Smooth muscle cell (in vitro differentiated cells): ENCODE measurements around the gene MAPRE2. TPM values are rescaled to one million over a fixed set of nuclear protein-coding genes. Genes with fewer than 3 reads are reported as not detected.

Source experiments
- DNase-seq: peaks from one replicate; lab custom pipeline; 2025; ENCODE audit not compliant: unreplicated experiment; lab: John Stamatoyannopoulos, UW
- H2AFZ ChIP-seq: fragments of 200-600 bp; sonication (generic); 2 replicates; pipeline ENCODE4 v1.6.0; 2016; ENCODE audit warnings: antibody characterized with exemption, low read depth, mild to moderate bottlenecking
- H3F3A ChIP-seq: fragments of 200-600 bp; sonication (generic); 2 replicates; pipeline ENCODE4 v1.6.0; 2017; ENCODE audit warnings: antibody characterized with exemption, low read depth
- H3K27ac ChIP-seq: fragments of 200-600 bp; sonication (generic); 2 replicates; pipeline ENCODE4 v1.5.1; 2016; ENCODE audit warnings: low read depth, mild to moderate bottlenecking
- H3K27me3 ChIP-seq: fragments of 200-600 bp; sonication (generic); 2 replicates; pipeline ENCODE4 v1.6.1; 2016; ENCODE audit warnings: low read depth, mild to moderate bottlenecking
- H3K36me3 ChIP-seq: fragments of 200-600 bp; sonication (generic); 2 replicates; pipeline ENCODE4 v1.5.1; 2016; ENCODE audit warnings: low read depth
- H3K4me1 ChIP-seq: fragments of 200-600 bp; sonication (generic); 2 replicates; pipeline ENCODE4 v1.5.1; 2016; ENCODE audit warnings: low read depth
- H3K4me2 ChIP-seq: fragments of 200-600 bp; sonication (generic); 2 replicates; pipeline ENCODE4 v1.6.0; 2016; ENCODE audit warnings: mild to moderate bottlenecking
- H3K4me3 ChIP-seq: fragments of 200-600 bp; sonication (generic); 2 replicates; pipeline ENCODE4 v1.5.1; 2016; ENCODE audit warnings: mild to moderate bottlenecking
- H3K79me2 ChIP-seq: fragments of 200-600 bp; sonication (generic); 2 replicates; pipeline ENCODE4 v1.6.0; 2016; ENCODE audit warnings: low read depth, mild to moderate bottlenecking
- H3K9ac ChIP-seq: fragments of 200-600 bp; sonication (generic); 2 replicates; pipeline ENCODE4 v1.6.0; 2016; ENCODE audit warnings: low read depth
- H3K9me3 ChIP-seq: fragments of 200-600 bp; sonication (generic); replicated peaks from 2 replicates; pipeline ENCODE4 v1.5.1; 2016; ENCODE audit warnings: low read depth
- H4K20me1 ChIP-seq: fragments of 200-600 bp; sonication (generic); 2 replicates; pipeline ENCODE4 v1.6.0; 2016; ENCODE audit warnings: low read depth
- WGBS: methylation state at CpG from one replicate; pipeline ENCODE4 v1.1.7; 2016; ENCODE audit warnings: low lambda C conversion rate; 5-methylcytosine and 5-hydroxymethylcytosine counted together
- polyA plus RNA-seq: library from polyadenylated mRNA; unstranded; fragments of >200 nt; fragmentation: Nextera tagmentation; extraction: Ambion mirVana; gene quantifications from 2 replicates; pipeline ENCODE4 v1.2.1, GENCODE V29; 2016
- total RNA-seq: library from RNA; depleted of rRNA; stranded (reverse); fragments of >200 nt; gene quantifications from 2 replicates; pipeline ENCODE4 v1.2.3, GENCODE V29; 2014
- TF ChIP-seq, protein P1 (sequence below): fragments of 200-600 bp; sonication (generic); IDR thresholded peaks from 2 replicates; pipeline ENCODE4 v1.5.1; 2017; ENCODE audit warnings: borderline replicate concordance, mild to moderate bottlenecking, antibody characterized with exemption; ENCODE audit not compliant: insufficient read depth, poor library complexity, severe bottlenecking

Gene MAPRE2
- total and polyA plus RNA-seq, 2 experiments from 2014 or later: 11.2 to 21.8 TPM

DNA sequence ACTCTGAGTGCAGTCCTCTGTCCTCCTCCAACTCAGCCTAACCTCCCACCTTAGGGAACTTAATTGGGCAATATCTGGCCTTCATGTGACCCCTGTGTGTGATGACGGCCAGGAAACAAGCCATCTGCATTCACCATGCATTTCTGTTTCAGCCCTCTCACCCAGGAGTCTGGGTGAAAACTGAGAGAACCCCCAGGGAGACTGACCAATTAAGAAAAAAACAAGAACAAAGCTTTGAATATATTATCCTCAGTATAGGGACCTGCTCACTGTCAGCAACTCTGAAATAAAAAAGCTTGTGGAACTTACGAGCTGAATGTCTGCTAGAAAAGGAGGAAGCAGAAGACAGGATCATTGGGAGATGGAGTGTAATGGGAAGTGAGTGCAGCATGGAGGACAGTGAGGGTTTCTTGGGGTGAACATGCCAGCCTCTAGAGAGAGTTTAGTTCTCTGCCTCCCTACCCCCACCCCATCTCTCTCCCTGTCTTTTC lies 9.5 kb downstream of the MAPRE2 start:
- no peaks in the 10 kb centered on the region for H3K27me3 ChIP-seq
- DNase-seq: no peak
- no peaks in the 10 kb centered on the region for H4K20me1 ChIP-seq
- no peaks in the 10 kb centered on the region for H3K36me3 ChIP-seq
- 75% methylated on average over 2 of the region's 2 CpGs for WGBS
- H3K9me3 ChIP-seq: no peaks in the 10 kb centered on the region
- H3K79me2 ChIP-seq: peaks cover 2% of the 10 kb centered on the region
- H3K27ac ChIP-seq: no peak overlapping the region
- TF ChIP-seq, protein P1, sequence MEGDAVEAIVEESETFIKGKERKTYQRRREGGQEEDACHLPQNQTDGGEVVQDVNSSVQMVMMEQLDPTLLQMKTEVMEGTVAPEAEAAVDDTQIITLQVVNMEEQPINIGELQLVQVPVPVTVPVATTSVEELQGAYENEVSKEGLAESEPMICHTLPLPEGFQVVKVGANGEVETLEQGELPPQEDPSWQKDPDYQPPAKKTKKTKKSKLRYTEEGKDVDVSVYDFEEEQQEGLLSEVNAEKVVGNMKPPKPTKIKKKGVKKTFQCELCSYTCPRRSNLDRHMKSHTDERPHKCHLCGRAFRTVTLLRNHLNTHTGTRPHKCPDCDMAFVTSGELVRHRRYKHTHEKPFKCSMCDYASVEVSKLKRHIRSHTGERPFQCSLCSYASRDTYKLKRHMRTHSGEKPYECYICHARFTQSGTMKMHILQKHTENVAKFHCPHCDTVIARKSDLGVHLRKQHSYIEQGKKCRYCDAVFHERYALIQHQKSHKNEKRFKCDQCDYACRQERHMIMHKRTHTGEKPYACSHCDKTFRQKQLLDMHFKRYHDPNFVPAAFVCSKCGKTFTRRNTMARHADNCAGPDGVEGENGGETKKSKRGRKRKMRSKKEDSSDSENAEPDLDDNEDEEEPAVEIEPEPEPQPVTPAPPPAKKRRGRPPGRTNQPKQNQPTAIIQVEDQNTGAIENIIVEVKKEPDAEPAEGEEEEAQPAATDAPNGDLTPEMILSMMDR: no peak
- no peak overlapping the region for H3K4me3 ChIP-seq
- no peak overlapping the region for H3K4me2 ChIP-seq
- no peak overlapping the region for H3K9ac ChIP-seq
- H3K4me1 ChIP-seq: peaks cover 6% of the 10 kb centered on the region
- no peak overlapping the region for H2AFZ ChIP-seq
- no peaks in the 10 kb centered on the region for H3F3A ChIP-seq

DNA sequence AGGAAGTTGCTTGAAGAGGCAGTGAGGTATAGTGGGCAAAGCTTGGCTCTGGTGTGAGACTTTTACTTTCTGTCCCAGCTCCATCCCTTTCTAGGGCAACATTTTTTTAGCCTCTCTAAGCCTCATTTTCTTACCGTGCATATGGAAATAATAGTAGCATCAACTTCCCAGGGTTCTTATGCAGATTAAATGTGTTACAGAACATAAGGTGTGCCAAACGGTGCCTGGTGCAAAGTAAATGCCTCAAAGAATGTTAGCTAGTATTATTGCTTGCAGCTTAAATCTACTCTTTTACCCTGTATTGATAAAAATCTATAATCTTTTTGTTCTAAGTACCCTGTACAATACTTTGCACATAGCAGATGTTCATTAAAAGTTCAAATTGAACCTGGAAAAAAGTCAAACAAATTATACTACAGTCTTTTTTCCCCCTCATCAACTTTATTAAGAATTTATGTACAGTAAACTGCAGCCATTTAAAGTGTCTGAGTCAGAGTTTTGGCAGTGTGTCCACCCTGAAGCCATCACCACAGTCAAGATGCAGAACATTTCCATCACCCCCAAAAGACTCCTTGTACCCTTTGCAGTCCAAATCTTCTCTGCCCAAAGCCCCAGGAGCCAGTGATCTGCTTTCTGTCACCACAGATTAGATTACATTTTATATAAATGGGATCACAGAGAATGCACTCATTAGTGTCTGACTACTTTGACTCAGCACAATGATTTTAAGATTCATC lies 10.6 kb downstream of the MAPRE2 start:
- DNase-seq: no peak
- TF ChIP-seq, protein P1: no peak
- Histone ChIP-seq H3K36me3 (no peaks in the 10 kb centered on the region), H3K4me1 (peaks cover 6% of the 10 kb centered on the region), H2AFZ (no peak overlapping the region), H3K9me3 (no peaks in the 10 kb centered on the region), H3F3A (no peaks in the 10 kb centered on the region), H4K20me1 (no peaks in the 10 kb centered on the region), H3K27ac (no peak overlapping the region), H3K4me3 (no peak overlapping the region), H3K79me2 (peaks cover 2% of the 10 kb centered on the region), H3K9ac (no peak overlapping the region), H3K27me3 (no peaks in the 10 kb centered on the region), H3K4me2 (no peak overlapping the region)
- 95% methylated on average over 2 of the region's 2 CpGs for WGBS

DNA sequence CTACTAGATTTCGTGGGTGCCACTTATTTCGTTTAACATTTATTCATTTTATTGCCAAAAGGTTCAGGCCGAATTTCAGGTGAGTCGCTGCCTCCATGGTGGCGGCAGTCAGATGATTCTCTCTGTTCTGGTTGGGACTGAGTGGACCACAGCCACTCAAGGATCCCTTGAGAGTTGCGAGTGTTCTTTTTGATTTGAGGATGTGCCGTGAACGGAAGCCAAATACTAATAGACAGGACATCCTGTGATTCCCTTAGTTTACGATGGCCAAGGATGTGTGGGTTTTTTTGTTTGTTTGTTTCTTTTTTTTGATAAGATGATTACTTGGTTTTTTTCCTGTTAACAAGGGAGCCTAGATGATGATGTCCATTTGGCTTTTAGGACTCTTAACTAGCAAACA lies 13.2 kb downstream of the MAPRE2 start:
- no peak for DNase-seq
- TF ChIP-seq, protein P1: no peak
- H3K79me2 ChIP-seq: peaks cover 2% of the 10 kb centered on the region
- no peaks in the 10 kb centered on the region for H4K20me1 ChIP-seq
- no peak overlapping the region for H3K9ac ChIP-seq
- no peaks in the 10 kb centered on the region for H3K9me3 ChIP-seq
- peaks cover 9% of the 10 kb centered on the region for H3K4me1 ChIP-seq
- H2AFZ ChIP-seq: no peak overlapping the region
- no peak overlapping the region for H3K4me3 ChIP-seq
- H3K27ac ChIP-seq: no peak overlapping the region
- WGBS: 86% methylated on average over 9 of the region's 9 CpGs
- no peaks in the 10 kb centered on the region for H3K36me3 ChIP-seq
- H3K4me2 ChIP-seq: no peak overlapping the region
- H3F3A ChIP-seq: no peaks in the 10 kb centered on the region
- H3K27me3 ChIP-seq: no peaks in the 10 kb centered on the region

DNA sequence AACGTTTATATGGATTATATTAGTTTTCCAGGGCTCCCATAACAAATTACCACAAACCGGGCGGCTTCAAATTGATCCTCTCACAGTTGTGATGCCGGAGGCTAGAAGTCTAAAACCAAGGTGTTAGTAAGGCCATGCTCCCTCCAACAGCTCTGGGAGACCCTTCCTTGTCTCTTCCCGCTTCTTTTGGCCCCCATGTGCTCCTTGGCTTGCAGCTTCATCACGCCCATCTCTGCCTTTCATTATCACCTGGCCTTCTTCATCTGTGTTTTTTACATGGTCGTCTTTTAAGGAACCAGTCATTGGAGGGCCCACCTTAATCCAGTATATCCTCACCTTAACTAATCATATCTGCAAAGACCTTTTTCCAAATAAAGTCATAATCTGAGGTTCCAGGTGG lies 13.9 kb downstream of the MAPRE2 start:
- no peak overlapping the region for H2AFZ ChIP-seq
- H3K36me3 ChIP-seq: no peaks in the 10 kb centered on the region
- H3K4me3 ChIP-seq: no peak overlapping the region
- H3K4me1 ChIP-seq: peaks cover 9% of the 10 kb centered on the region
- peaks cover 2% of the 10 kb centered on the region for H3K79me2 ChIP-seq
- no peaks in the 10 kb centered on the region for H3K27me3 ChIP-seq
- H3K9me3 ChIP-seq: no peaks in the 10 kb centered on the region
- H3F3A ChIP-seq: no peaks in the 10 kb centered on the region
- DNase-seq: no peak
- no peaks in the 10 kb centered on the region for H4K20me1 ChIP-seq
- TF ChIP-seq, protein P1: no peak
- H3K9ac ChIP-seq: no peak overlapping the region
- no peak overlapping the region for H3K4me2 ChIP-seq
- WGBS: 97% methylated on average over 7 of the region's 7 CpGs
- no peak overlapping the region for H3K27ac ChIP-seq
